Coronary artery (tissue), 2 donors: ENCODE results near the gene CDH2.

Source experiments
- DNase-seq: peaks from one replicate; pipeline ENCODE4 v3.0.0-alpha.2; 2017; ENCODE audit warnings: low spot score
- H3K27ac ChIP-seq, 2 donors: fragments of 200-600 bp; sonication (generic); one replicate each; pipeline ENCODE4 v1.5.1; 2016 to 2019
- H3K4me3 ChIP-seq: fragments of 200-600 bp; sonication (generic); 2 replicates; pipeline ENCODE4 v1.5.1; 2016; ENCODE audit warnings: mild to moderate bottlenecking, moderate library complexity
- TF ChIP-seq, protein P1 (sequence below): fragments of 200-600 bp; sonication (generic); IDR thresholded peaks from one replicate; pipeline ENCODE4 v1.5.1; 2019; ENCODE audit warnings: antibody characterized with exemption

CDH2 gene

GRCh38 chr18:28171837-28172236 is 5.1 kb downstream of the CDH2 start:
- Histone ChIP-seq H3K4me3 (no peak overlapping the region), H3K27ac (no peak overlapping the region)
- TF ChIP-seq, protein P1, sequence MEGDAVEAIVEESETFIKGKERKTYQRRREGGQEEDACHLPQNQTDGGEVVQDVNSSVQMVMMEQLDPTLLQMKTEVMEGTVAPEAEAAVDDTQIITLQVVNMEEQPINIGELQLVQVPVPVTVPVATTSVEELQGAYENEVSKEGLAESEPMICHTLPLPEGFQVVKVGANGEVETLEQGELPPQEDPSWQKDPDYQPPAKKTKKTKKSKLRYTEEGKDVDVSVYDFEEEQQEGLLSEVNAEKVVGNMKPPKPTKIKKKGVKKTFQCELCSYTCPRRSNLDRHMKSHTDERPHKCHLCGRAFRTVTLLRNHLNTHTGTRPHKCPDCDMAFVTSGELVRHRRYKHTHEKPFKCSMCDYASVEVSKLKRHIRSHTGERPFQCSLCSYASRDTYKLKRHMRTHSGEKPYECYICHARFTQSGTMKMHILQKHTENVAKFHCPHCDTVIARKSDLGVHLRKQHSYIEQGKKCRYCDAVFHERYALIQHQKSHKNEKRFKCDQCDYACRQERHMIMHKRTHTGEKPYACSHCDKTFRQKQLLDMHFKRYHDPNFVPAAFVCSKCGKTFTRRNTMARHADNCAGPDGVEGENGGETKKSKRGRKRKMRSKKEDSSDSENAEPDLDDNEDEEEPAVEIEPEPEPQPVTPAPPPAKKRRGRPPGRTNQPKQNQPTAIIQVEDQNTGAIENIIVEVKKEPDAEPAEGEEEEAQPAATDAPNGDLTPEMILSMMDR = no peak

GRCh38 chr18:28168725-28169124 is 8.2 kb downstream of the CDH2 start:
- no peak for DNase-seq
- TF ChIP-seq, protein P1 = no peak
- no peak overlapping the region for H3K4me3 ChIP-seq
- no peak overlapping the region for H3K27ac ChIP-seq

More at GRCh38 chr18:28171837-28172236, 5.1 kb downstream of the CDH2 start:
- no peak for DNase-seq

GRCh38 chr18:28167835-28168349 is 9.0 kb downstream of the CDH2 start:
- TF ChIP-seq, protein P1 = no peak
- H3K4me3 ChIP-seq = no peak overlapping the region
- H3K27ac ChIP-seq = no peak overlapping the region
- DNase-seq = no peak

GRCh38 chr18:28164771-28165483 is 12.0 kb downstream of the CDH2 start:
- no peak overlapping the region for H3K27ac ChIP-seq
- no peak overlapping the region for H3K4me3 ChIP-seq
- TF ChIP-seq, protein P1 = no peak
- DNase-seq = no peak

- Histone ChIP-seq H3K4me3 (no peak overlapping the region), H3K27ac (no peak overlapping the region)
- TF ChIP-seq, protein P1 = no peak
- DNase-seq = no peak
Observed at GRCh38 chr18:28163201-28163775, 13.6 kb downstream of the CDH2 start.

DNA sequence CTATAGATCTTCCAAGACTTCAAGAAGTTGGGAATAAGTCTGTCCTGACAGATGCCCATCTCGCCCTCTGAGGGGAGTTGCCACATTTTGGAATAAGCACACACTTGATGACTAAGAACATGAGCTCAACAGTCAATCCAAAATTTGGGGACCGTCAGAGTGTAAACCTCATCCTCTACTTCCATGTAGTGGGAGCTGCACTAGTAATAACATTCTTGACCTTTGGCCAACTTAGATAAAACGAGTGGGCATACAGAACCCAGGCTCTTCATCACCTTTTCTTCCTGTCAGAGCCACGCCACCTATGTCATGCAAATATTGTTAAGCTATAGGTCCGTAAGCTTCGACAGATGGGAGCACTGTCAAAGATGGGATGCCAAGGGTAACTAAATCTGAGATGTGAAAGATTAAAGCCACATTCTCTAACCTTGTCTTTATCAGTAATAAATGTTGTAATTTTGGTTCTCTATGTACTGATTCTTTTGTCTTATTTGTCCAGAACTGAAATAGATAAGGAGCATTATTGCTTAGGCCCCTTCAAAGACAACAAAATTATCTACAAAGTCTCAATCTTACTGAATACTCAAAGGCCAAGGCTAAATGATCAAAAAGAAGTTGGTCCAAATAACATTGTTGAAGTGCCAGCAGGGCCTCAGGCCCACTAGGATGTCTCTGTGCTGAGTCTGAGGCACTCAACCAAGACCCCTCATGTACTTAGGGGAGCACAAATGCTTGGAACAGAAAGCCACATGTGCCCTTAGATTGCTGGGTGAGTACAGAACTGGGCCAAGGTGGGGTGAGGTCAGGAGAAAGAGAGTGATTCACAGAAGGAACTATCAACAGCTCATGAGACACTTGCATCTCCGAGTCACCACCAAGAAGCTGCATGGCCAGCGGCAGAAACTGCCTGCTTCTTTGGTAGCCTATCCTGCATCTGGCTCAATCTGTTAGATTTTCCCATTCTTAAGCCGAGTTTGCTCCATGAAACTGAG is 15.0 kb downstream of the CDH2 start:
- DNase-seq = no peak
- Histone ChIP-seq H3K27ac (no peak overlapping the region), H3K4me3 (no peak overlapping the region)
- TF ChIP-seq, protein P1 = no peak
